ENCODE measurements around the gene IMPDH1. TPM values are rescaled to one million over a fixed set of nuclear protein-coding genes. Genes with fewer than 3 reads are reported as not detected.

The IMPDH1 gene
- total RNA-seq, 4 donors from 2014 or later, result 29.1 to 72.1 (median 56.0) TPM

DNA sequence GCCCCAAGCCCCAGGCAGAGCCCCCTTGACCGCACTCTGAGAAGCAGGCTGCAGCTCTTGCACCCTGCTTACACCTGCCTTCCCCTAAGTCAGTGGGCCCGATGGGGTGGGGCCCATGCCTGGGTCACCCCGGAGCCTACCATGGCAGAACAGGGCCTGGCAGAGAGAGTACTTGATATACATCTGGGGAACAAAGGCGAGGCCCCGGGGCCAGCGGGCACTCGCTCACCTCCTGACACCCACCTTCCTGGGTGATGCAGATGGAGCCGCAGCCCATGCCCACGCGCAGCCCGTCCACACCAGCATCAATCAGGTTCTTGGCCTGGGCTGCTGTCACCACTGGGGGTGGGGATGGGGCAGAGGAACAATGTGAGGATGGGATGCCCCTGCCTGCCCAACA, 13.4 kb downstream of the IMPDH1 start:
- no peaks in the 10 kb centered on the region for H3K9me3 ChIP-seq
- H3K27me3 ChIP-seq, result no peaks in the 10 kb centered on the region
- no peak for DNase-seq (ENCODE audit: extremely low spot score)
- intact Hi-C loops (cut with DNase I), result no loop called here
- H3K4me3 ChIP-seq, result no peak overlapping the region
- peaks cover 45 to 100% (median 98%) of the 10 kb centered on the region in 4 donors for H3K36me3 ChIP-seq
- no peak overlapping the region for H3K27ac ChIP-seq (replicated peaks in 1 of 4)
- H3K4me1 ChIP-seq, result no peaks in the 10 kb centered on the region
- TF ChIP-seq POLR2AphosphoS5 (IDR thresholded peaks at IDR 0.05), result no peak
- no peak for TF ChIP-seq EP300 (IDR thresholded peaks at IDR 0.05)
- TF ChIP-seq POLR2A (IDR thresholded peaks at IDR 0.05; ENCODE audit: low read depth), result no peak
- TF ChIP-seq, protein P1, sequence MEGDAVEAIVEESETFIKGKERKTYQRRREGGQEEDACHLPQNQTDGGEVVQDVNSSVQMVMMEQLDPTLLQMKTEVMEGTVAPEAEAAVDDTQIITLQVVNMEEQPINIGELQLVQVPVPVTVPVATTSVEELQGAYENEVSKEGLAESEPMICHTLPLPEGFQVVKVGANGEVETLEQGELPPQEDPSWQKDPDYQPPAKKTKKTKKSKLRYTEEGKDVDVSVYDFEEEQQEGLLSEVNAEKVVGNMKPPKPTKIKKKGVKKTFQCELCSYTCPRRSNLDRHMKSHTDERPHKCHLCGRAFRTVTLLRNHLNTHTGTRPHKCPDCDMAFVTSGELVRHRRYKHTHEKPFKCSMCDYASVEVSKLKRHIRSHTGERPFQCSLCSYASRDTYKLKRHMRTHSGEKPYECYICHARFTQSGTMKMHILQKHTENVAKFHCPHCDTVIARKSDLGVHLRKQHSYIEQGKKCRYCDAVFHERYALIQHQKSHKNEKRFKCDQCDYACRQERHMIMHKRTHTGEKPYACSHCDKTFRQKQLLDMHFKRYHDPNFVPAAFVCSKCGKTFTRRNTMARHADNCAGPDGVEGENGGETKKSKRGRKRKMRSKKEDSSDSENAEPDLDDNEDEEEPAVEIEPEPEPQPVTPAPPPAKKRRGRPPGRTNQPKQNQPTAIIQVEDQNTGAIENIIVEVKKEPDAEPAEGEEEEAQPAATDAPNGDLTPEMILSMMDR (IDR thresholded peaks at IDR 0.05), result no peak
- 92% methylated on average over 7 of the region's 11 CpGs for WGBS

DNA sequence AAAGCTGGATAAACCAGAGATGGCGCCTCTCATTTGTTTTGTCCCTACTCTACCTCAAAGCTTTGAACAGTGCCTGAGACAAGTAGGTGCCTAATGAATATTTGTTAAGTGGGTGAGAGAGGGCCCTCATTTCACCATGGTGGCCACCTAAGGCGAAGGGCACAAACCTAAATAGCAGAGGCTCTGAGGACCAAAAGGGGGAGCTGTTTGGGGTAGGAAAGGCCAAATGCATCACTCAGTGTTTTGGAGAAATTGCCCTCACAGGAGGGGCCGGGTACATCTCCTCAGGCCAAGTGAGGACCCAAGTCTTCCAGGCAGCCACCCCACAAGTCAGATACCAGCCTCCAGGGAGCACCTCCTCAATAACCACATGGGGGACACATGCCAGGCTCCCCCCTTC, 14.0 kb downstream of the IMPDH1 start:
- Histone ChIP-seq H3K4me3 (no peak overlapping the region), H3K9me3 (no peaks in the 10 kb centered on the region), H3K4me1 (no peaks in the 10 kb centered on the region), H3K27me3 (no peaks in the 10 kb centered on the region), H3K27ac (replicated peaks in 1 of 4) (no peak overlapping the region), H3K36me3 (peaks cover 42 to 94% (median 92%) of the 10 kb centered on the region in 4 donors)
- no peak for DNase-seq (ENCODE audit: extremely low spot score)
- intact Hi-C loops (cut with DNase I), result no loop called here
- TF ChIP-seq POLR2AphosphoS5 (IDR thresholded peaks at IDR 0.05), result no peak
- TF ChIP-seq POLR2A (IDR thresholded peaks at IDR 0.05; ENCODE audit: low read depth), result no peak
- TF ChIP-seq EP300 (IDR thresholded peaks at IDR 0.05), result no peak
- TF ChIP-seq, protein P1 (IDR thresholded peaks at IDR 0.05), result no peak
- 96% methylated on average over 3 of the region's 3 CpGs for WGBS

DNA sequence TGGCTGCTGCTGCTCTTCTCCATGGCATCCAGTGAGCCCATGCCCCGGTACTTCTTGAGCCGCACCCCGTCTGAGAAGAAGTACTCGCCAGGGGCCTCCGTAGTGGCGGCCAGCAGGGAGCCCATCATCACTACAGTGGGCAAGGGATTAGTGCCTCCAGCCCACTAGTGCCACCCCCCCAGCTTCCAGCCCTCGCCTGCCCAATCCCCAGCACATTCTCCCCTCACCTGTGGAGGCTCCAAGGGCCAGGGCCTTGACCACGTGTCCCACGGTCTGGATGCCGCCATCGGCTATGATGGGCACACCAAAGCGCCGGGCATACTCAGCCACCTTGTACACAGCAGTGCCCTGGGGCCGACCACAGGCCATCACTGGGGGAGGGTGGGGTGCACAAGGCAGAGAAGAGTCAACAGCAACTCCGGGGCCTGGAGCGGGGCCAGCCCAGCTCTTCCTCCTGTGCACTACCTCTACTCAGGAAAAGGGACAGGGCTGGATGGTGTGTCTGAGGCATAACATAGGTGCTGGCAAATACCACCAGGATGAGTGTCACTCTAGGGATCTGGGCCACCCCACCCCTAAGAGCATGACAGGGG, 14.8 kb downstream of the IMPDH1 start:
- intact Hi-C loops (cut with DNase I), result no loop called here
- WGBS, result 92% methylated on average over 6 of the region's 16 CpGs
- Histone ChIP-seq H3K9me3 (no peaks in the 10 kb centered on the region), H3K4me3 (no peak overlapping the region), H3K4me1 (no peaks in the 10 kb centered on the region), H3K27ac (replicated peaks in 1 of 4) (no peak overlapping the region), H3K36me3 (peaks cover 35 to 87% (median 84%) of the 10 kb centered on the region in 4 donors), H3K27me3 (no peaks in the 10 kb centered on the region)
- no peak for DNase-seq (ENCODE audit: extremely low spot score)
- TF ChIP-seq, protein P1 (IDR thresholded peaks at IDR 0.05), result no peak
- TF ChIP-seq EP300 (IDR thresholded peaks at IDR 0.05), result no peak
- no peak for TF ChIP-seq POLR2AphosphoS5 (IDR thresholded peaks at IDR 0.05)
- TF ChIP-seq POLR2A (IDR thresholded peaks at IDR 0.05; ENCODE audit: low read depth), result no peak

DNA sequence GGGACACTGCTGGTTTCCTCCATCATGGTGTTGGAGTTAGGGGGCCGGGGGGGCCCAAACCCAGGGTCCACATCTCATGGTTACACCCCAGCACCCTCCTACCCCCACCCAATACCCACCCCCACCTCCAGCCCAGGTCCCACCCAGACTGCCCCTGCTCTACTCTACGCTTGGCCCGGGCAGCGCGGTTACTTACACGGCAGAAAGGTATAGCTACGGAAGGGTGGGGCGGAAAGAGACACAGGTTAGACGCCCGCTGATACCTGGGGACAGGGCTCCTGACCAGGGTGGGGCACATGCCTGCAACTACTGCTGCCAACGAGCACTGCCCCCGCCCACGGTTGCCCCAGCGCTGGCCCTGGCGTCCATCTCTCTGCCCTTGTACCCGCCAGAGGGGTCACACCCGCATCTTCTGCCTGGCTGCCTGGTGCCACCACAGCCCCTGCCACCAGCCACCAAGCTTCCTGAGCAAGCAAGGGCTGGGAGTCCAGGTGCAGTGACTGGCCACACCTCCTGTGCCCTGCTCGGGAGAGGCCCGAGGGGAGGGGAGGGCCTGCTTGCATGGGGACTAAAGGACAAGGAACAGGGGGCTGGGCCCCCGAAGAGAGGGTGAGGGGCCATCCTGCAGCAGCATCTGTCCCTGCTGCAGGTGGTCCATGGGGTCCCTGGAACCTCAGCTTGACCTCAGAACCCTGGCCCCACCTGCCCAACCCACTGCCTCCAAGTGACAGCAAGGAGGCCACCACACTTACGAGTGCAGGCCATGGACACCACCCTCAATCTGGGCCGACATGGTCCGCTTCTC, 16.1 kb downstream of the IMPDH1 start:
- DNase-seq (ENCODE audit: extremely low spot score), result no peak
- H3K36me3 ChIP-seq, result peaks cover 30 to 74% (median 72%) of the 10 kb centered on the region in 4 donors

More for the DNA sequence above, 16.1 kb downstream of the IMPDH1 start:
- Histone ChIP-seq H3K9me3 (no peaks in the 10 kb centered on the region), H3K27me3 (peaks cover 0 to under 1% (median 0%) of the 10 kb centered on the region in 4 donors), H3K4me1 (no peaks in the 10 kb centered on the region), H3K4me3 (no peak overlapping the region), H3K27ac (replicated peaks in 1 of 4) (no peak overlapping the region)
- 86% methylated on average over 23 of the region's 23 CpGs for WGBS
- TF ChIP-seq POLR2A (IDR thresholded peaks at IDR 0.05; ENCODE audit: low read depth) (no peak), EP300 (IDR thresholded peaks at IDR 0.05) (no peak), POLR2AphosphoS5 (IDR thresholded peaks at IDR 0.05) (no peak)
- TF ChIP-seq, protein P1 (IDR thresholded peaks at IDR 0.05), result no peak
- intact Hi-C loops (cut with DNase I), result no loop called here

Data from esophagus muscularis mucosa (tissue), 4 donors.